Naive thymus-derived CD4-positive, alpha-beta T cell (primary cell): ENCODE data around the gene PRAMEF11. TPM values are rescaled to one million over a fixed set of nuclear protein-coding genes. Genes with fewer than 3 reads are reported as not detected.
"Not testable (repeated sequence)": the region's sequence is repeated elsewhere in the genome, so short reads cannot be mapped to it uniquely, and the experiment has no call there.

ENCODE experiments used
- ATAC-seq: fragments of 150-1000 bp; cut with Tn5 transposase; 2 replicates; pipeline ENCODE4 v1.10.0; 2021; ENCODE audit warnings: mild to moderate bottlenecking, moderate library complexity
- CTCF ChIA-PET: fragments of 350-600 bp; sonication (Branson Sonifier 250); formaldehyde crosslinking; loops from one replicate; lab custom pipeline; 2021; ENCODE audit warnings: antibody characterized with exemption; lab: Charles Lee
- POLR2A ChIA-PET: fragments of 350-600 bp; sonication (Branson Sonifier 250); formaldehyde crosslinking; loops from one replicate; lab custom pipeline; 2021; ENCODE audit warnings: antibody characterized with exemption, inconsistent platforms; lab: Charles Lee
- DNase-seq, 9 donors: peaks; one replicate each; pipeline versions ENCODE4 v3.0.0 to v3.0.0-alpha.2; 2020 to 2022; ENCODE audit warnings: mixed read lengths in 1 of 9
- H3K27ac ChIP-seq: one replicate; pipeline ENCODE4 v1.7.0; 2013; ENCODE audit warnings: mild to moderate bottlenecking, low read depth, low read length, moderate library complexity
- H3K27me3 ChIP-seq, 2 donors: one replicate each; pipeline ENCODE4 v1.7.0; 2013; ENCODE audit warnings: low read length in 2 of 2, mild to moderate bottlenecking in 2 of 2, moderate library complexity in 2 of 2; ENCODE audit not compliant: control insufficient read depth in 2 of 2, insufficient read depth in 2 of 2
- H3K36me3 ChIP-seq, 3 experiments: 1 replicate in 2 of 3; 2 replicates in 1 of 3; pipeline ENCODE4 v1.7.0; 2013; ENCODE audit warnings: low read length in 3 of 3, mild to moderate bottlenecking in 3 of 3, moderate library complexity in 1 of 3; ENCODE audit not compliant: insufficient read depth in 3 of 3, control insufficient read depth in 2 of 3
- H3K4me1 ChIP-seq, 2 donors: one replicate each; pipeline ENCODE4 v1.7.0; 2013; ENCODE audit warnings: low read length in 2 of 2, mild to moderate bottlenecking in 2 of 2, moderate library complexity in 1 of 2; ENCODE audit not compliant: control insufficient read depth in 2 of 2, insufficient read depth in 2 of 2
- H3K4me3 ChIP-seq: 2 replicates; pipeline ENCODE4 v1.7.0; 2013; ENCODE audit warnings: mild to moderate bottlenecking, low read length
- H3K9me3 ChIP-seq, 3 experiments: 1 replicate in 2 of 3; 2 replicates in 1 of 3; pipeline ENCODE4 v1.7.0; 2013; ENCODE audit warnings: low read length in 3 of 3; ENCODE audit not compliant: control insufficient read depth in 2 of 3
- H3K27ac Mint-ChIP-seq, 9 donors: one replicate each; pipeline ENCODE4 v1.8.0; 2020 to 2022; ENCODE audit warnings: mixed read lengths in 9 of 9, mild to moderate bottlenecking in 8 of 9, moderate library complexity in 5 of 9, inconsistent platforms in 2 of 9
- H3K27me3 Mint-ChIP-seq, 5 donors: one replicate each; pipeline ENCODE4 v1.8.0; 2021 to 2022; ENCODE audit warnings: mixed read lengths in 5 of 5, mild to moderate bottlenecking in 1 of 5
- H3K36me3 Mint-ChIP-seq, 5 donors: one replicate each; pipeline ENCODE4 v1.8.0; 2020 to 2022; ENCODE audit warnings: mixed read lengths in 5 of 5, mild to moderate bottlenecking in 3 of 5, inconsistent platforms in 1 of 5
- H3K4me1 Mint-ChIP-seq, 7 donors: one replicate each; pipeline ENCODE4 v1.8.0; 2020 to 2022; ENCODE audit warnings: mixed read lengths in 7 of 7, mild to moderate bottlenecking in 3 of 7, inconsistent platforms in 1 of 7
- H3K4me3 Mint-ChIP-seq, 10 donors: one replicate each; pipeline ENCODE4 v1.8.0; 2020 to 2022; ENCODE audit warnings: mild to moderate bottlenecking in 10 of 10, mixed read lengths in 10 of 10, moderate library complexity in 6 of 10, inconsistent platforms in 2 of 10
- H3K9me3 Mint-ChIP-seq, 11 donors: one replicate each; pipeline ENCODE4 v1.8.0; 2020 to 2022; ENCODE audit warnings: mixed read lengths in 11 of 11, mild to moderate bottlenecking in 4 of 11, inconsistent platforms in 1 of 11, moderate library complexity in 1 of 11
- intact Hi-C, 2 donors: fragments of 100-400 bp; cut with micrococcal nuclease; formaldehyde crosslinking; loops; one replicate each; pipeline ENCODE4 v1.15.1; 2023
- polyA plus RNA-seq, 2 donors: library from polyadenylated mRNA; unstranded; fragments of 300-500 nt; fragmentation: Illumina TruSeq; gene quantifications; one replicate each; pipeline ENCODE4 v1.2.3, GENCODE V29; 2021
- total RNA-seq, 6 experiments: library from RNA in 5 of 6; stranded (reverse) in 5 of 6; gene quantifications; 1 replicate in 5 of 6; 2 replicates in 1 of 6; pipeline ENCODE4 v1.2.3 and lab custom pipeline; 2021 to 2026

PRAMEF11 gene
- total RNA-seq (not detected), polyA plus RNA-seq (not detected), total RNA-seq (lab: John Stamatoyannopoulos, UW) (not detected)

- H3K27ac ChIP-seq, H3K27ac Mint-ChIP-seq, H3K36me3 ChIP-seq, H3K4me3 ChIP-seq, ATAC-seq, DNase-seq, H3K9me3 ChIP-seq, intact Hi-C loops, H3K4me1 ChIP-seq, POLR2A ChIA-PET, H3K4me3 Mint-ChIP-seq, H3K4me1 Mint-ChIP-seq, H3K36me3 Mint-ChIP-seq, CTCF ChIA-PET, H3K27me3 ChIP-seq: not testable (repeated sequence)
- Mint-ChIP-seq H3K27me3 (peaks cover 2 to 18% (median 13%) of the 10 kb centered on the region in 5 donors), H3K9me3 (peaks cover 0 to 13% (median 0%) of the 10 kb centered on the region in 11 donors)
Observed at GRCh38 chr1:12831310-12831709, at the start of gene PRAMEF11. Gene PRAMEF11, minus strand, starts transcription at chr1:12831410. Its CDS starts 2,621 bp downstream, at chr1:12828789.

GRCh38 chr1:12878453-12878852 lies 47.2 kb upstream of the PRAMEF11 start:
- H3K27me3 Mint-ChIP-seq, CTCF ChIA-PET, H3K36me3 ChIP-seq, H3K4me3 Mint-ChIP-seq, H3K9me3 ChIP-seq, H3K27me3 ChIP-seq, intact Hi-C loops, ATAC-seq, H3K4me1 ChIP-seq, H3K36me3 Mint-ChIP-seq, H3K9me3 Mint-ChIP-seq, H3K27ac Mint-ChIP-seq, H3K4me1 Mint-ChIP-seq, POLR2A ChIA-PET, DNase-seq, H3K27ac ChIP-seq, H3K4me3 ChIP-seq: not testable (repeated sequence)

DNA sequence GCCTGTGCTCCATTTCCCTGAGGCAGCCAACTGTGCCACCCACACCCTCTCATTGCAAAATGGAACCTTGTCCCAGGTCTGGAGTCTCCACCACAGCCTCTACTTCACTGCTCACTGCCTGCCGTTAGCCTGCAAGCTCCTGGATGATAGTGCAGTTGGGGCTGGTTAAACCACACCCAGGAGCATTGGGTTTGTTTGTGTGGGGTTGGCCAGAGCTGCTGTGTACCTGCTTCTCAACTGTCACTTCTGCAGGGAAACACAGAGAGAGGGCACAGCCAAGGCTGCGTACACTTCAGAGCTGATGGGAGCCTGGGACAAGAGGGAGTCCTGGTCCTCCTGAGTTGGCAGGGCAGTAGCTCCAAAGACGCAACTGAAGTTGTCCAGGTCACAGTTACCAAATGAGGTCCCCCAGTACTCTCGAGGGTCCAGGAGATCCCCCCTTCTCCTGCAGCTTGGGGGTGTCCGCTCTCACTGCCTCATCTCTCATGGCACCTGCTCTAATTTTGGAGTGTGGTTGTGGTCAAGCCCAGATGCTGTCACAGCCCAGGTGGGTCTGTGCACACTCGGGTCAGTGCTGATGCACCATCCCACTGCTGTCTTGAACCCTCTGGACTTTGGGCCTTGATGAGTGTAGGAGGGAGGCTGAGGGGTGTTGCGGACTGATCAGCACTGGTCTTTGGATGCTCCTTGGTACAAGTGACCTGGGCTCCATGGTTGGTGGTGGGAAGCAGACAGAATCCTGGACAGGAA lies 32.1 kb upstream of the PRAMEF11 start:
- CTCF ChIA-PET, H3K27ac Mint-ChIP-seq, H3K4me1 Mint-ChIP-seq, H3K27me3 ChIP-seq, H3K4me1 ChIP-seq, H3K9me3 Mint-ChIP-seq, H3K9me3 ChIP-seq, H3K36me3 Mint-ChIP-seq, ATAC-seq, H3K36me3 ChIP-seq, H3K27ac ChIP-seq, H3K4me3 ChIP-seq, intact Hi-C loops, DNase-seq, H3K4me3 Mint-ChIP-seq, POLR2A ChIA-PET: not testable (repeated sequence)
- peaks cover 0 to 18% (median 4%) of the 10 kb centered on the region in 5 donors for H3K27me3 Mint-ChIP-seq

DNA sequence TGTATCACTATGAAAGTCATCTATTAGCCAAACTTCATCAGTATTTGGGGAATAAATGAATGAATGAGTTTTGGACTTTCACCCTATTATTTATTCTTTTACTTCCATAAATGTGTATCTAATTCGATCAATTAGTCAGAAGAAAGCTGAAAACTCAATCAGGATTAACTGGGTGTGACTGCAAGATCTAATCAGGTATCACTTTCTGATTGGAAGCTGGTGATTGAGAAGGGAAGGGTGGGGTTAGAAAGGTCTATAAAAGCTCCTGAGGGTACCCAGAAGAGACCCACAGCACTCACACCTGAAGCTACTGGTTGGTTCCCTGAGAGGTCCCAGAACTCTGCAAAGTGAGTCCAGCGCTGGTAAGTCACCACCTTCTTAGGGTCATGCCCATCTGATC lies 25.6 kb upstream of the PRAMEF11 start, which contains the start of gene PRAMEF2:
Gene PRAMEF2, plus strand, starts transcription at position 301 of the 400 bp plus-strand sequence. CDS start 1,924 bp downstream, outside the sequence.
- H3K9me3 ChIP-seq, H3K27ac Mint-ChIP-seq, H3K27me3 ChIP-seq, H3K4me1 Mint-ChIP-seq, DNase-seq, H3K27ac ChIP-seq, H3K4me1 ChIP-seq, H3K36me3 ChIP-seq, H3K4me3 Mint-ChIP-seq, intact Hi-C loops, H3K36me3 Mint-ChIP-seq, H3K4me3 ChIP-seq, ATAC-seq, CTCF ChIA-PET, H3K9me3 Mint-ChIP-seq, POLR2A ChIA-PET: not testable (repeated sequence)
- H3K27me3 Mint-ChIP-seq, result peaks cover 0 to 22% (median 9%) of the 10 kb centered on the region in 5 donors

GRCh38 chr1:12851779-12852178 lies 20.6 kb upstream of the PRAMEF11 start:
- no peak overlapping the region for H3K27ac Mint-ChIP-seq
- no peak for ATAC-seq
- POLR2A ChIA-PET, result no interaction called here

DNA sequence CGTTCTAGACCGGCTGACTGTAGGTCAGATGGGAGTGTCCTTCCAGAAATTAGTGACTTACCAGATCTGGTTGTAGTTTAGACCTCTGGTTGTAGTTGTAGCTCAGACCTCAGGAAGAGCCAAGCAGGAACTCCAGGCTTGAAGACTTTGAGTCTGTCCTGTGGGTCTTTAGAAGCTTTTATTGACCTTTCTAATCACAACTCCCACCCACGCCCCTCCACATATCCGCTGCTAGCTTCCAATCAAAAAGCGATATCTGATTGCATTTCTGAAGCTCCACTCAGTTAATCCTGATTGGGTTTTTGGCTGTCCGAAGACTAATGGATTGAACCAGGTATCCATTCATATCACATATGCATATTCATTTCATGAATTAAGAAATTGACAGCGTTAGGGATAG lies 17.4 kb upstream of the PRAMEF11 start, which contains the start of gene HNRNPCL1:
Gene HNRNPCL1, minus strand, starts transcription at position 101 of the 400 bp plus-strand sequence. CDS start 431 bp downstream, outside the sequence.
- H3K4me3 Mint-ChIP-seq, H3K4me3 ChIP-seq, H3K36me3 Mint-ChIP-seq, H3K27me3 ChIP-seq, ATAC-seq, H3K36me3 ChIP-seq, CTCF ChIA-PET, H3K27ac Mint-ChIP-seq, POLR2A ChIA-PET, DNase-seq, intact Hi-C loops, H3K9me3 ChIP-seq, H3K4me1 Mint-ChIP-seq, H3K27ac ChIP-seq, H3K4me1 ChIP-seq: not testable (repeated sequence)
- peaks cover 0 to 20% (median 11%) of the 10 kb centered on the region in 5 donors for H3K27me3 Mint-ChIP-seq
- H3K9me3 Mint-ChIP-seq, result peaks cover 0 to 45% (median 5%) of the 10 kb centered on the region in 11 donors

More at GRCh38 chr1:12851779-12852178, 20.6 kb upstream of the PRAMEF11 start:
- Histone ChIP-seq H3K36me3 (no peaks in the 10 kb centered on the region), H3K9me3 (no peaks in the 10 kb centered on the region), H3K27me3 (no peaks in the 10 kb centered on the region), H3K4me1 (no peaks in the 10 kb centered on the region), H3K27ac (no peak overlapping the region), H3K4me3 (no peak overlapping the region)
- no peak overlapping the region for H3K4me3 Mint-ChIP-seq
- no peak for DNase-seq
- CTCF ChIA-PET, result no interaction called here
- H3K9me3 Mint-ChIP-seq, result peaks cover 0 to 31% (median 5%) of the 10 kb centered on the region in 11 donors
- H3K4me1 Mint-ChIP-seq, result no peaks in the 10 kb centered on the region
- peaks cover 0 to 20% (median 9%) of the 10 kb centered on the region in 5 donors for H3K27me3 Mint-ChIP-seq
- intact Hi-C loops, result no loop called here
- H3K36me3 Mint-ChIP-seq, result no peaks in the 10 kb centered on the region

- DNase-seq, H3K27ac Mint-ChIP-seq, H3K27ac ChIP-seq, H3K4me1 ChIP-seq, ATAC-seq, H3K4me1 Mint-ChIP-seq, H3K36me3 Mint-ChIP-seq, POLR2A ChIA-PET, H3K4me3 Mint-ChIP-seq, CTCF ChIA-PET, H3K9me3 ChIP-seq, H3K36me3 ChIP-seq, intact Hi-C loops, H3K4me3 ChIP-seq, H3K27me3 ChIP-seq: not testable (repeated sequence)
- H3K9me3 Mint-ChIP-seq, result peaks cover 0 to 13% (median 0%) of the 10 kb centered on the region in 11 donors
- H3K27me3 Mint-ChIP-seq, result peaks cover 2 to 19% (median 15%) of the 10 kb centered on the region in 5 donors
Observed at GRCh38 chr1:12833251-12833650, 2.0 kb upstream of the PRAMEF11 start.
